ENCODE results near the gene ADIPOR1.

Gene ADIPOR1

DNA sequence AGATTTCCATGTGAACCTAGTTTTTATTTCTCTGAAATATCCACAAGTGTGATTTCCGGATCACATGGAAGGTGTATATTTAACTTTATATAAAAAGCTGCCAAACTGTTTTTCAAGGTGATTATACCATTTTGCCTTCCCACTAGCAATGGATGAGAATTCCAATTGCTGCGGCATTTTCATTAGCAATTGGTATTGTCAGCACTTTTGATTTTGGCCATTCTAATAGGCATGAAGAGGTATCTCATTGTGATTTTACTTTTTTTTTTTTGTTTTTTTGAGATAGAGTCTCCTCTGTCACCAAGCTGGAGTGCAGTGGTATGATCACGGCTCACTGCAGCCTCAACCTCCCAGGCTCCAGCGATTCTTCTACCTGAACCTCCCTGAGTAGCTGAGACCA lies 13.9 kb upstream of the ADIPOR1 start:
- DNase-seq (ENCODE audit: low read depth, low spot score) = no peak

DNA sequence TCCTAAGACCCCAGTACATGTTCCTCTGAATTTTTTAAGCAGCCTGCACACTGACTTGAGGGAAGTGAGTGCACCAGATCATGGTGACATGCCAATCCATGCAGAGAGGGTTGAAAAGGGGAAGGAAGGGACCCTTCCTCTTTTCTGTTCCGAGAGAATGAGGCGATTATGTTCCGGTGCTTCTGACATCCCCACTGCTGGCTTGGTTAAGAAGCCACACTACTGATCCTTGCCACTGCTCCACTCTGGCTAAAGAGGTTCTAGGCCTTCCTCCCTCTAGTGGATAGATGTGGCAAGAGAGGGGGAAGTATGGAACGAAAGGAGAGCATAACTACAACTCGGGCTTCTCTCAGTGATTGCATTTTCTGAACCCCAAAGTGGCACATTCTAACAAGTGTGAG lies 10.8 kb upstream of the ADIPOR1 start:
- DNase-seq (ENCODE audit: low read depth, low spot score) = no peak

DNA sequence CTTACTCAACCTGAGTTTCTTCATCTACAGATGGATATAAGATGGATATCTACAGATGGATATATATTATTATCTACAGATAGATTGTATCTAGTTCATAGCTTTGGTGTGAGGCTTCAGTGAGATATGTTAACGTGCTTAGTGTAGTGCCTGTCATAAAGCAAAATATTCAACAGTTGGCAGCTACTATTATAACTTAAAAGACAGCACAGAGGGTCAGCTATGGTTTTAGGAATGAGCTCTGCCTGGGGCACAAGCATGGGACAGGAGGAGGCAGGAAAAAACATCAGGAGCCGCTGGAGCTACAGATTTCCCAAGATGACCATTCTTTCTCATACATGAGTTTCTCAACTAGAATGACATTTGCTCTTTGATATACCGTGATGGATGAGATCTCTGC lies 10.2 kb upstream of the ADIPOR1 start:
- no peak for DNase-seq (ENCODE audit: low read depth, low spot score)

- no peak for DNase-seq (ENCODE audit: low read depth, low spot score)
Measured at GRCh38 chr1:202967684-202968281, 9.7 kb upstream of the ADIPOR1 start.

- no peak for DNase-seq (ENCODE audit: low read depth, low spot score)
Measured at GRCh38 chr1:202966006-202966898, 8.1 kb upstream of the ADIPOR1 start.

DNA sequence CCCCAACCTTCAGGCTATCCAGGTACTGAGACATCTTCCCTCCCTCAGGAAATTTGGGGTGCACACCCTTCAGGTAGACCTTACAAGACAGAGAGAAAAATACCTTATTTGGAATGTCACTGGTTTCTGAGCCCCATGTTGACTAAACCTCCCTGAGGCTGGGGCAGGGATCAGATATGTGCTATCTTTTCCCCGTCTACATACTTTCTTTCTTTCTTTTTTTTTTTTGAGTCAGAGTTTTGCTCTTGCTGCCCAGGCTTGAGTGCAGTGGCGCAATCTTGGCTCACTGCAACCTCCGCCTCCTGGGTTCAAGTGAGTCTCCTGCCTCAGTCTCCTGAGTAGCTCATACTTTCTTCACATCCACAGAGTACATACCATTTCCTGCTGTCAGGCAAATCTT lies 7.3 kb upstream of the ADIPOR1 start:
- DNase-seq (ENCODE audit: low read depth, low spot score) = no peak

- DNase-seq (ENCODE audit: low read depth, low spot score) = no peak
Measured at GRCh38 chr1:202964791-202965410, 6.8 kb upstream of the ADIPOR1 start.

- DNase-seq (ENCODE audit: low read depth, low spot score) = no peak
Measured at GRCh38 chr1:202961220-202961880, 3.2 kb upstream of the ADIPOR1 start.

GRCh38 chr1:202959276-202959620 lies 1.1 kb upstream of the ADIPOR1 start:
- DNase-seq (ENCODE audit: low read depth, low spot score) = no peak

GRCh38 chr1:202958544-202959275 lies 598 bp upstream of the ADIPOR1 start:
- no peak for DNase-seq (ENCODE audit: low read depth, low spot score)

GRCh38 chr1:202956969-202957368 lies 1.1 kb downstream of the ADIPOR1 start:
- no peak for DNase-seq (ENCODE audit: low read depth, low spot score)

GRCh38 chr1:202954057-202954745 lies 3.9 kb downstream of the ADIPOR1 start:
- no peak for DNase-seq (ENCODE audit: low read depth, low spot score)

GRCh38 chr1:202953392-202953791 lies 4.7 kb downstream of the ADIPOR1 start:
- DNase-seq (ENCODE audit: low read depth, low spot score) = no peak

DNA sequence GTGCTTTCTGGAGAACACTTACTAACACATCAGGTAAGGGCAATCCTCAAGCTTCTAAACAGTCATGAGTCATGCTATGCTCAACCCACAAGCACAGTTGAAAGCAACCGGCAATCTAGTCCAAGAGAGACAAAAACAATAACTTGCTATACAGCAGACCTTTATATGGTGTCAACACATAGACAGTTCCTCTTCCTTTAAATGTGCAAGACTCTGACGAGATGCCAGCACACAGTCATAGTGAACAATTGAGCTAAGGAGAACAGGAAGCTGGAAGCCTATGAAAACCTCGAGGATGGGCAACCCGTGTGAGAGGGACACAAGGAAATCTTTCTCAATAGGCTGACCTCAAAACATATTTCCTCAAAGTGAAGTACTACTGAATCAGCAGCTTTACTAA lies 5.3 kb downstream of the ADIPOR1 start:
- no peak for DNase-seq (ENCODE audit: low read depth, low spot score)

DNA sequence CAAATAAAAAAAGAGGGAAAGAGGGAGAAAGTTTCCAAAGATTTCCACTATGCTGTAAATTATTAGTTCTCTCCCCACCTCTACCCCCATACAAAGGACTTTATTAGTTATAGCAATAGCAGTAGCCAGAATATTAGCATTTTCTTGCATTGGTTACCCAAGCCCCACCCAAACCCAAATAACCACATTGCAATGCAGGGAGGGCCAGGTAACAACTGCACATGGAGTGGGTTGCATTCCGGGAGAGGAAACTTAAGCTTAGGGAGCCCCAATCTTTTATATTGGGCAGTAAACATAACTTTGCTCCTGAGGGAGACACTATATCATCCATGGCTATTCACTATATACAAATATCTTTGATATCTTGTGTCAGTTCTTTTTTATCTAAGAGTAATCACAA lies 6.0 kb downstream of the ADIPOR1 start:
- no peak for DNase-seq (ENCODE audit: low read depth, low spot score)

- DNase-seq (ENCODE audit: low read depth, low spot score) = no peak
Measured at GRCh38 chr1:202951437-202951836, 6.7 kb downstream of the ADIPOR1 start.

GRCh38 chr1:202945483-202945882 lies 12.6 kb downstream of the ADIPOR1 start:
- DNase-seq (ENCODE audit: low read depth, low spot score) = no peak

GRCh38 chr1:202944438-202944921 lies 13.6 kb downstream of the ADIPOR1 start:
- DNase-seq (ENCODE audit: low read depth, low spot score) = no peak

GRCh38 chr1:202942426-202942825 lies 15.7 kb downstream of the ADIPOR1 start:
- DNase-seq (ENCODE audit: low read depth, low spot score) = no peak

DNA sequence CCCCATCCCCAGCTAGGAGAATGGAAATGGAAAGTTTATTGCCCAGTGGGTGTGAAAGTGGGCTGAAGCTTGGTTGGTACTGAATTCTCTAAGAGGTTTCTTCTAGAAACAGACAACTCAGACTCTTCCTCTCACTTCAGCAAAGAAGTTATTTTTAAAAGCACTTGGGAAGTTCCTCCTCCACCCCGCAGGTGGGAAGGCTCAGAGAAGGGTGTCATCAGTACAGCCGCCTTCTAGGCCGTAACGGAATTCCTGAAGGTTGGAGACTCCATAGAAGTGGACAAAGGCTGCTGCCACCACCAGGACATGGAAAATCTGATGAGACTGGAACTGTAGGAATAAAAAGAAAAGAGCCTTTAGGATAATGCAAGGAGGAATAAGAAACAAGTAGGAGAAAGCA lies 16.7 kb downstream of the ADIPOR1 start:
- no peak for DNase-seq (ENCODE audit: low read depth, low spot score)

- DNase-seq (ENCODE audit: low read depth, low spot score) = no peak
Measured at GRCh38 chr1:202940561-202940960, 17.6 kb downstream of the ADIPOR1 start.

Data from smooth muscle cell of the brain vasculature (primary cell).